T-cell (primary cell): ENCODE measurements around the gene POMGNT2. TPM values are rescaled to one million over a fixed set of nuclear protein-coding genes. Genes with fewer than 3 reads are reported as not detected.

Experiments
- ATAC-seq, 4 experiments: fragments of 200-7000 bp in 3 of 4; fragments of 150-1000 bp in 1 of 4; cut with Tn5 transposase; replicated peaks in 1 of 4; 1 replicate in 3 of 4; 2 replicates in 1 of 4; pipeline ENCODE4 v1.10.0; 2021; ENCODE audit warnings: moderate library complexity in 3 of 4, mild to moderate bottlenecking in 2 of 4, moderate number of reproducible peaks in 1 of 4
- CTCF ChIA-PET, 2 donors: fragments of 300-600 bp; sonication (Branson Sonifier 250); formaldehyde crosslinking; loops; one replicate each; lab custom pipeline; 2022; ENCODE audit warnings: antibody characterized with exemption in 2 of 2; lab: Charles Lee
- POLR2A ChIA-PET, 2 donors: fragments of 300-600 bp; sonication (Branson Sonifier 250); formaldehyde crosslinking; loops; one replicate each; lab custom pipeline; 2022; ENCODE audit warnings: antibody characterized with exemption in 2 of 2; lab: Charles Lee
- DNase-seq, 35 experiments: peaks; one replicate each; pipeline versions ENCODE4 v3.0.0 to v3.0.0-alpha.2; 2013 to 2023
- H3K27ac ChIP-seq: one replicate; pipeline ENCODE4 v1.5.1; 2013; ENCODE audit warnings: low read length
- H3K27me3 ChIP-seq, 2 experiments: replicated peaks in 1 of 2; 1 replicate in 1 of 2; 2 replicates in 1 of 2; pipeline versions ENCODE4 v1.6.1 to v1.7.0; 2013; ENCODE audit warnings: low read length in 1 of 2, mixed read lengths in 1 of 2; ENCODE audit not compliant: control insufficient read depth in 2 of 2, insufficient read depth in 2 of 2; ENCODE audit errors: extremely low read depth in 1 of 2
- H3K36me3 ChIP-seq, 2 donors: 1 replicate in 1 of 2; 2 replicates in 1 of 2; pipeline versions ENCODE4 v1.6.1 to v1.7.0; 2013; ENCODE audit warnings: low read length in 1 of 2; ENCODE audit not compliant: control insufficient read depth in 2 of 2, insufficient read depth in 1 of 2; ENCODE audit errors: extremely low read depth in 1 of 2
- H3K4me1 ChIP-seq, 2 experiments: 1 replicate in 1 of 2; 2 replicates in 1 of 2; pipeline versions ENCODE4 v1.6.1 to v1.7.0; 2013; ENCODE audit warnings: low read length in 2 of 2, mixed read lengths in 1 of 2; ENCODE audit not compliant: insufficient read depth in 2 of 2, control insufficient read depth in 1 of 2; ENCODE audit errors: extremely low read depth in 1 of 2
- H3K4me3 ChIP-seq, 2 donors: 1 replicate in 1 of 2; 2 replicates in 1 of 2; pipeline versions ENCODE4 v1.5.1 to v1.7.0; 2013; ENCODE audit warnings: mild to moderate bottlenecking in 2 of 2, low read length in 1 of 2, moderate library complexity in 1 of 2; ENCODE audit not compliant: control insufficient read depth in 1 of 2; ENCODE audit errors: extremely low read depth in 1 of 2
- H3K9me3 ChIP-seq: 2 replicates; pipeline ENCODE4 v1.7.0; 2013
- H3K27ac Mint-ChIP-seq, 2 donors: one replicate each; pipeline ENCODE4 v1.8.0; 2020 to 2021; ENCODE audit warnings: mild to moderate bottlenecking in 2 of 2, mixed read lengths in 2 of 2
- H3K27me3 Mint-ChIP-seq, 2 donors: one replicate each; pipeline ENCODE4 v1.8.0; 2021 to 2022; ENCODE audit warnings: mixed read lengths in 2 of 2
- H3K36me3 Mint-ChIP-seq: one replicate; pipeline ENCODE4 v1.8.0; 2021; ENCODE audit warnings: mixed read lengths
- H3K4me1 Mint-ChIP-seq, 3 donors: one replicate each; pipeline ENCODE4 v1.8.0; 2020 to 2022; ENCODE audit warnings: mixed read lengths in 3 of 3, mild to moderate bottlenecking in 1 of 3
- H3K4me3 Mint-ChIP-seq, 3 donors: one replicate each; pipeline ENCODE4 v1.8.0; 2020 to 2022; ENCODE audit warnings: mild to moderate bottlenecking in 3 of 3, mixed read lengths in 3 of 3, moderate library complexity in 3 of 3
- H3K9me3 Mint-ChIP-seq, 3 donors: one replicate each; pipeline ENCODE4 v1.8.0; 2020 to 2022; ENCODE audit warnings: mixed read lengths in 3 of 3
- whole genome bisulfite sequencing: methylation state at CpG from one replicate; pipeline ENCODE4 v1.1.5; 2013; ENCODE audit warnings: missing lambda C conversion rate; ENCODE audit not compliant: insufficient coverage; 5-methylcytosine and 5-hydroxymethylcytosine counted together
- total RNA-seq, 35 experiments: library from RNA in 6 of 35; stranded (reverse) in 6 of 35; fragments of 120-200 nt in 1 of 35; gene quantifications; one replicate each; pipeline versions ENCODE4 v1.2.1 to v1.2.4 and lab custom pipeline; 2013 to 2026

The POMGNT2 gene
- total RNA-seq, 5 donors from 2014 or later (not counting 1 experiment from before 2014, with no cell fraction given): 4.6 to 6.3 (median 5.6) TPM

DNA sequence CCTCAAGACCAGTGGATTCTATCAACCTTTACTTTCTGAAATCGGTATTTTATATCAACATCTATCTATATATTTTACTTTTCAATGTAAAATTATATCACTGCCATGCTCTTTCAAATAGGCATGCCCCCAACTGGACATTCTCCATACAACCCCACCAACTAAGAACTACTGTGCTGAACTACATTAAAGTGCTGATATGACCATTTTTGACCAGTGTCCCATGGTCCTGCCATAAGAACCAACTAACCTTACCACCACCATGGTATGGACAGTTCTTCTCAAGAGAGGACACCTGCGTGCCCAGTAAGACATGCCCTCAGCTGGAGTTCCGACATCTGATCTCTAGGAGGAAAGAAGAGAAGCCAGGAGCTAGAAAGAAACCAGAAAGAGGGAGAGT, 15.6 kb downstream of the POMGNT2 start:
- no peak overlapping the region for H3K27ac Mint-ChIP-seq
- ChIA-PET POLR2A (interaction anchor here in 1 of 2 donors (0.5 kb wide), 1 partner anchor 58 kb away, joined by 4 read pairs; no protein-coding TSS in a partner anchor), CTCF (interaction anchor here (0.9 to 1.2 kb wide), 2 partner anchors 129 kb away, joined by 3 to 4 read pairs; no protein-coding TSS in a partner anchor)
- H3K9me3 ChIP-seq: no peaks in the 10 kb centered on the region
- no peak overlapping the region for H3K4me3 Mint-ChIP-seq
- H3K4me3 ChIP-seq: no peak overlapping the region
- WGBS: 79% methylated on average over 3 of the region's 3 CpGs
- H3K4me1 Mint-ChIP-seq: peaks cover 2 to 17% (median 5%) of the 10 kb centered on the region in 3 donors
- ATAC-seq (no peak), DNase-seq (no peak)
- H3K36me3 ChIP-seq: no peaks in the 10 kb centered on the region
- H3K27me3 ChIP-seq: no peaks in the 10 kb centered on the region
- H3K36me3 Mint-ChIP-seq: peaks cover 13% of the 10 kb centered on the region
- no peaks in the 10 kb centered on the region for H3K9me3 Mint-ChIP-seq
- no peaks in the 10 kb centered on the region for H3K4me1 ChIP-seq
- H3K27ac ChIP-seq: no peak overlapping the region
- no peaks in the 10 kb centered on the region for H3K27me3 Mint-ChIP-seq

DNA sequence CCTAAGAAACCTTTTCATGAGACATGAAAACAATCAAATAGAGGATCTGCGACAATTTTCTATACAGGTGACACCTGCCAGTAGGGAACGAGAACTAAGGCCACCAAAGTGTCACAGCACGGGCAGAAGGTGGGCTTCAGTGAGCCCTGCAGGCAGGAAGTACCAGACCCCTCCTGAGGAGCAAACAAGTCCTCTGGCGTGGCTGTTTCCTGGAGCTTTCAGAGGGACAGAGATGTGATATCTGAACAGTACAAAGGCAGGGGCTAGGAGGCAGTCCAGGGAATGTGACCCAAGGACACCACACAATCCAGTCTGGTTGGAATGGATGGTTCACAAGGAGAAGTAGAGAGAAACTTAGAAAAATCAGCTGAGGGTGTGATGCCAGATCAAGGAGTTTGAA, 16.8 kb downstream of the POMGNT2 start:
- ChIA-PET POLR2A (no interaction called here), CTCF (interaction anchor here in 1 of 2 donors (0.9 kb wide), 1 partner anchor 128 kb away, joined by 3 read pairs; no protein-coding TSS in a partner anchor)
- ATAC-seq: no peak
- Histone ChIP-seq H3K4me1 (no peaks in the 10 kb centered on the region), H3K9me3 (no peaks in the 10 kb centered on the region), H3K4me3 (no peak overlapping the region), H3K27me3 (no peaks in the 10 kb centered on the region), H3K27ac (no peak overlapping the region), H3K36me3 (no peaks in the 10 kb centered on the region)
- H3K4me1 Mint-ChIP-seq: peaks cover 2 to 12% (median 3%) of the 10 kb centered on the region in 3 donors
- peaks cover 0 to under 1% (median 0%) of the 10 kb centered on the region in 3 donors for H3K9me3 Mint-ChIP-seq
- peaks cover 22% of the 10 kb centered on the region for H3K36me3 Mint-ChIP-seq
- no peak overlapping the region for H3K4me3 Mint-ChIP-seq
- WGBS: 78% methylated on average over 4 of the region's 4 CpGs
- H3K27me3 Mint-ChIP-seq: no peaks in the 10 kb centered on the region
- no peak for DNase-seq
- no peak overlapping the region for H3K27ac Mint-ChIP-seq

DNA sequence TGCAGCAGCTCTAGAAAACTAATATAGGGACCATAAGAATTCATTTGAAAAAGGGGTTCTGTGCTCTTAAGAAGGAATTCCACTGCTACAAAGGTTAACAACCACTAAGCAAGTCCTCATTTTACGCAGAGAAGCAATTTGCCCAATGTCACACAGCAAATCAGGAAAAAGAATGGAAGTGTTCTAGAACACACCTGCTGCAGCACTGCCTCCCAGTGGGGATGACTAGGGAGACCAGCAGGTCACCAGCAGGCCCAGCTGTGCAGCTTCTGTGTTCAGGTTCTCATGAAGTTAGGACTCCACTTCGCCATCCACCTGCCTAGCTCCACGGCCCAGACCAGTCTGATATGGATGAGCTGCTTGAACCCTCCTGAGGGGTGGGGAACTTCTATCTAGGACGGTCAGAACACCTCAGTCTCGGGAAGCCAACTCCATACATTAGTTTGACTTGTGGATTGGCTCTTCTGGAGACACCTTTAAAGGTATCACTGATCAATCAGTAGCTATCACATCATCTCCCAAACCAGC, 18.6 kb downstream of the POMGNT2 start:
- Histone ChIP-seq H3K36me3 (no peaks in the 10 kb centered on the region), H3K27ac (no peak overlapping the region), H3K9me3 (no peaks in the 10 kb centered on the region), H3K27me3 (no peaks in the 10 kb centered on the region), H3K4me1 (no peaks in the 10 kb centered on the region), H3K4me3 (no peak overlapping the region)
- DNase-seq: peak in 3 of 35 experiments; percentile 4 to 28 (median 9)
- Mint-ChIP-seq H3K4me1 (peaks cover 1 to 6% (median 2%) of the 10 kb centered on the region in 3 donors), H3K27me3 (no peaks in the 10 kb centered on the region), H3K4me3 (no peak overlapping the region), H3K36me3 (peaks cover 39% of the 10 kb centered on the region), H3K27ac (no peak overlapping the region), H3K9me3 (peaks cover 0 to 19% (median 3%) of the 10 kb centered on the region in 3 donors)
- WGBS: 80% methylated on average over 2 of the region's 5 CpGs
- no peak for ATAC-seq
- POLR2A ChIA-PET: interaction anchor here (0.5 to 0.7 kb wide), 2 partner anchors 16 to 163 kb away, joined by 3 to 4 read pairs; no protein-coding TSS in a partner anchor
- CTCF ChIA-PET: interaction anchor here (1.2 to 2.1 kb wide), 3 partner anchors 123 to 126 kb away, joined by 3 to 6 read pairs (median 4); no protein-coding TSS in a partner anchor

DNA sequence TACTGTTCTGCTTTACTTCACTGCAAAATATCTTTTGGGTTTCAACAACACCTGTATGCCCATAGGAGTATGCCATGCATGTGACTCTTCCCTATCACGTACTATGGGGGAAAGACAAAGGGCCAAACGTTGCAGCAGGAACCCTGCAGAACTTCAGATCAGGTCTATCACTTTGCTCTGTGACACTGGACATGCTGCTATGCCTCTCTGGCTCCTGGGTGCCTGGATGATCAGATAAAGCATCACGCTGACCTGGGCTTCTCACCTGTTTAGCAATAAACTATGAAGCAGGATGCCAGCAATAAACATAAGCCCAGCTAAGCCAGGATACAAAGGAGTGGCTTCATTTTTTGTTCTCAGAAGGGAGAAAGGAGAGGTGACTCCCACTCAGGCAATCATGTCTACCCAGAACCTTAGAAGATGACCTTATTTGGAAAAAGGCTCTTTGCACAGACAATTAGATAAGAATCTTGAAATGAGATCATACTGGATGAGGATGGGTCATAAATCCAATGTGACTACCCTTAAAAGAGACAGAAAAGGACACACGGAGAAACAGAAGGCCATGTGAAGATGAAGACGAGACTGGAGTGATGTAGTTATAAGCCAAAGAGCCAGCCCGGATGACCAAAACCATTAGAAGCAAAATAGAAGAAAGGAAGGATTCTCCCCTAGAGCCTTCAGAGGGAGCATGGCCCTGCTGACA, 19.3 kb downstream of the POMGNT2 start:
- WGBS: 90% methylated on average over 3 of the region's 6 CpGs
- ChIA-PET POLR2A (interaction anchor here (0.5 to 0.7 kb wide), 2 partner anchors 15 to 162 kb away, joined by 3 to 4 read pairs; no protein-coding TSS in a partner anchor), CTCF (interaction anchor here (0.9 to 2.1 kb wide), 4 partner anchors 122 to 125 kb away, joined by 3 to 6 read pairs (median 4); no protein-coding TSS in a partner anchor)
- Mint-ChIP-seq H3K4me1 (peaks cover 1 to 6% (median 2%) of the 10 kb centered on the region in 3 donors), H3K36me3 (peaks cover 41% of the 10 kb centered on the region), H3K4me3 (no peak overlapping the region), H3K9me3 (peaks cover 0 to 19% (median 3%) of the 10 kb centered on the region in 3 donors), H3K27ac (no peak overlapping the region), H3K27me3 (no peaks in the 10 kb centered on the region)
- Histone ChIP-seq H3K4me1 (no peaks in the 10 kb centered on the region), H3K9me3 (no peaks in the 10 kb centered on the region), H3K27ac (no peak overlapping the region), H3K36me3 (peaks cover 0 to 2% of the 10 kb centered on the region in 2 donors), H3K27me3 (no peaks in the 10 kb centered on the region), H3K4me3 (no peak overlapping the region)
- ATAC-seq (no peak), DNase-seq (no peak)

DNA sequence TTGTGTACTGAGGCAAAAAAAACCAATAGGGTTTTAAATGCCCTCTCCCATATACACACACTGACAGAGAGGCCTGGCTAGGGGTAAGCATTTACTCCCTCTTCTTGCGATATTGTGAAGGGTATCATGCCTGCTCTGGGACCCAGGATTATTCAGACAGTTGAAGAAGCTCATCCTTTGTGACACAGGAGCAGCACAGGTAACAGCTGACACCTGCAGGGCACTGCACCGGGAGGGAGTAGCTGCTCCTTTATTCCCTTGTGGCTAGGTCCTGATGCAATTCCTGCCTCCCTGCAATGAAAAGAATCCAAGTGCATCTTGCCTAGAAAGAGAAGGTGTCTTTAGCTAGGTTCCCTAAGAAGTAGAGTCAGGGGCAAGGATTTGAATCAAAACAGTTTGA, 23.4 kb downstream of the POMGNT2 start:
- Histone ChIP-seq H3K4me3 (no peak overlapping the region), H3K27me3 (no peaks in the 10 kb centered on the region), H3K4me1 (no peaks in the 10 kb centered on the region), H3K27ac (no peak overlapping the region), H3K36me3 (peaks cover 7 to 21% of the 10 kb centered on the region in 2 donors), H3K9me3 (no peaks in the 10 kb centered on the region)
- no peak for DNase-seq
- no CpG with 5 or more reads among the region's 2 CpGs for WGBS
- no peak overlapping the region for H3K27ac Mint-ChIP-seq
- ATAC-seq: no peak
- no peak overlapping the region for H3K4me3 Mint-ChIP-seq
- ChIA-PET POLR2A (no interaction called here), CTCF (no interaction called here)
- peaks cover 77% of the 10 kb centered on the region for H3K36me3 Mint-ChIP-seq
- H3K27me3 Mint-ChIP-seq: no peaks in the 10 kb centered on the region
- H3K9me3 Mint-ChIP-seq: peaks cover 0 to 19% (median 3%) of the 10 kb centered on the region in 3 donors
- H3K4me1 Mint-ChIP-seq: peaks cover 0 to 10% (median 2%) of the 10 kb centered on the region in 3 donors

DNA sequence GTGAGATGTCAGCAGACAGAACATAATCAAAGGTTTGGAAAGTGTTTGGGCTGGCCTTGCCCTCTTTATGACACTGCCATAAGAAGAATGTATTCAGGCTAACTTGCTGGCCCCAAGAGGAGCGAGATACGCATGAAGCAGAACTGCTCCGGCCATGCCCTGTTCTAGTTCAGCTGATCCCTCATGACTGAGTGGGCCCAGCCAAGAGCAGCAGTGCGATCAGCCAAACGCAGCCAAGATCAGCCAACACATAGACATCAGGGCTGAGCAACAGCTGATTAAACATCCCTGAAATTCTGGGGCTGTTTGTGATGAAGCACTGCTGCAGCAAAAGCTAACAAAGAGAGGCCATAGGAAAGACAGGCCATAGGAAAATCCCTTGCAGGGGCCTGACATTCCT, 24.1 kb downstream of the POMGNT2 start:
- H3K4me3 Mint-ChIP-seq: no peak overlapping the region
- WGBS: 100% methylated on average over 3 of the region's 5 CpGs

More for the DNA sequence above, 24.1 kb downstream of the POMGNT2 start:
- DNase-seq (no peak), ATAC-seq (no peak)
- no peaks in the 10 kb centered on the region for H3K27me3 Mint-ChIP-seq
- H3K27me3 ChIP-seq: no peaks in the 10 kb centered on the region
- H3K4me1 ChIP-seq: no peaks in the 10 kb centered on the region
- H3K36me3 ChIP-seq: peaks cover 7 to 24% of the 10 kb centered on the region in 2 donors
- CTCF ChIA-PET: no interaction called here
- peaks cover 78% of the 10 kb centered on the region for H3K36me3 Mint-ChIP-seq
- H3K9me3 ChIP-seq: no peaks in the 10 kb centered on the region
- peaks cover 0 to 19% (median 3%) of the 10 kb centered on the region in 3 donors for H3K9me3 Mint-ChIP-seq
- POLR2A ChIA-PET: no interaction called here
- no peak overlapping the region for H3K4me3 ChIP-seq
- peaks cover 0 to 8% (median 1%) of the 10 kb centered on the region in 3 donors for H3K4me1 Mint-ChIP-seq
- no peak overlapping the region for H3K27ac ChIP-seq
- H3K27ac Mint-ChIP-seq: no peak overlapping the region
